A549 (cell line): ENCODE measurements around the gene TIGD1. TPM values are rescaled to one million over a fixed set of nuclear protein-coding genes. Genes with fewer than 3 reads are reported as not detected.

Experiments used
- ATAC-seq, 2 experiments: fragments of 200-7000 bp in 1 of 2; fragments of >200 bp in 1 of 2; cut with Nextera tagmentation in 1 of 2; cut with Tn5 transposase in 1 of 2; 3 replicates each; pipeline versions ENCODE4 v1.8.0 to v1.9.1; 2018 to 2020; ENCODE audit warnings: mild to moderate bottlenecking in 1 of 2, moderate library complexity in 1 of 2
- CTCF ChIA-PET: fragments of 300-600 bp; sonication (Branson Sonifier 250); formaldehyde crosslinking; extraction: SDS; loops from one replicate; lab custom pipeline; 2021; ENCODE audit warnings: antibody characterized with exemption, inconsistent platforms; lab: Yijun Ruan, JAX
- POLR2A ChIA-PET: fragments of 350-600 bp; formaldehyde crosslinking; extraction: SDS; loops from one replicate; lab custom pipeline; 2021; ENCODE audit warnings: antibody characterized with exemption, inconsistent platforms; lab: Yijun Ruan, JAX
- DNase-seq, 2 experiments: peaks; one replicate each; pipeline versions ENCODE4 v3.0.0 to v3.0.0-alpha.2; 2011 to 2016; ENCODE audit warnings: low read depth in 1 of 2, low spot score in 1 of 2
- FAIRE-seq: peaks from 2 replicates; lab custom pipeline; 2011; peaks lifted over from hg19 to GRCh38; lab: Jason Lieb, UNC
- H3K27ac ChIP-seq, 2 experiments: fragments of >200 bp; sonication (Bioruptor Twin); formaldehyde crosslinking; 3 replicates each; pipeline ENCODE4 v1.5.1; 2016 to 2017
- H3K4me1 ChIP-seq: fragments of >200 bp; sonication (Bioruptor Twin); formaldehyde crosslinking; 3 replicates; pipeline ENCODE4 v1.6.1; 2016
- H3K4me2 ChIP-seq: fragments of >200 bp; sonication (Bioruptor Twin); formaldehyde crosslinking; 3 replicates; pipeline ENCODE4 v1.6.1; 2016
- H3K4me3 ChIP-seq: fragments of >200 bp; sonication (Bioruptor Twin); formaldehyde crosslinking; 3 replicates; pipeline ENCODE4 v1.5.1; 2016
- H3K9me3 ChIP-seq: fragments of >200 bp; sonication (Bioruptor Twin); formaldehyde crosslinking; 3 replicates; pipeline ENCODE4 v1.6.1; 2016
- BHLHE40 ChIP-seq: IDR thresholded peaks from 2 replicates; pipeline ENCODE4 v1.6.1; 2012; ENCODE audit warnings: low read depth, low read length, inconsistent platforms
- CEBPB ChIP-seq, 2 experiments: fragments of >200 bp in 1 of 2; sonication (Bioruptor Twin) in 1 of 2; formaldehyde crosslinking in 1 of 2; IDR thresholded peaks; 2 replicates each; pipeline ENCODE4 v1.6.1; 2012 to 2016
- CHD2 ChIP-seq: fragments of 150-350 bp; IDR thresholded peaks from 2 replicates; pipeline ENCODE4 v1.6.1; 2014; ENCODE audit warnings: low read length; ENCODE audit not compliant: partially characterized antibody
- FOSL2 ChIP-seq, 2 experiments: fragments of 450-650 bp in 1 of 2; fragments of >200 bp in 1 of 2; sonication (Bioruptor Twin) in 1 of 2; formaldehyde crosslinking; IDR thresholded peaks; 2 replicates each; pipeline versions ENCODE4 v1.5.0 to v1.6.1; 2016 to 2020; ENCODE audit warnings: mild to moderate bottlenecking in 1 of 2, moderate library complexity in 1 of 2
- GATA3 ChIP-seq: IDR thresholded peaks from 2 replicates; pipeline ENCODE4 v1.6.1; 2012; ENCODE audit warnings: borderline replicate concordance
- HEYL ChIP-seq: fragments of 250-450 bp; sonication (Bioruptor Pico); IDR thresholded peaks from 2 replicates; pipeline ENCODE4 v1.8.0; 2021; ENCODE audit warnings: mild to moderate bottlenecking, moderate library complexity
- HOXB13 ChIP-seq: fragments of 250-450 bp; sonication (Bioruptor Pico); IDR thresholded peaks from 2 replicates; pipeline ENCODE4 v1.5.0; 2020; ENCODE audit warnings: low read depth, mild to moderate bottlenecking, moderate library complexity
- JUN ChIP-seq, 2 experiments: fragments of >200 bp; sonication (Bioruptor Twin); formaldehyde crosslinking; IDR thresholded peaks; 2 replicates in 1 of 2; 3 replicates in 1 of 2; pipeline ENCODE4 v1.6.1; 2016 to 2017
- KDM5A ChIP-seq: fragments of 200-600 bp; sonication (generic); IDR thresholded peaks from 2 replicates; pipeline ENCODE4 v1.6.1; 2016; ENCODE audit warnings: antibody characterized with exemption, mild to moderate bottlenecking
- MAZ ChIP-seq: fragments of 150-350 bp; IDR thresholded peaks from 2 replicates; pipeline ENCODE4 v1.6.1; 2014; ENCODE audit warnings: antibody characterized with exemption, low read depth, low read length, borderline replicate concordance
- MYC ChIP-seq: IDR thresholded peaks from 2 replicates; pipeline ENCODE4 v1.6.1; 2012; ENCODE audit warnings: mild to moderate bottlenecking, inconsistent platforms, low read length, improper control_type of control experiment, borderline replicate concordance
- PHF8 ChIP-seq: fragments of 200-600 bp; sonication (generic); IDR thresholded peaks from 2 replicates; pipeline ENCODE4 v1.6.1; 2016; ENCODE audit warnings: low read depth, mild to moderate bottlenecking, antibody characterized with exemption, moderate library complexity, borderline replicate concordance
- POLR2A ChIP-seq: IDR thresholded peaks from 2 replicates; pipeline ENCODE4 v1.6.1; 2012; ENCODE audit warnings: mild to moderate bottlenecking, low read length
- RCOR1 ChIP-seq: fragments of 150-350 bp; IDR thresholded peaks from 2 replicates; pipeline ENCODE4 v1.6.1; 2014; ENCODE audit warnings: antibody characterized with exemption, low read length, low read depth
- TFCP2L1 ChIP-seq: fragments of 250-450 bp; sonication (Bioruptor Pico); IDR thresholded peaks from 2 replicates; pipeline ENCODE4 v1.5.0; 2021; ENCODE audit warnings: mild to moderate bottlenecking
- TP53 ChIP-seq: fragments of 250-450 bp; sonication (Bioruptor Pico); IDR thresholded peaks from 2 replicates; pipeline ENCODE4 v1.5.0; 2021; ENCODE audit warnings: mild to moderate bottlenecking, moderate library complexity
- WGBS: methylation state at CpG from one replicate; pipeline ENCODE4 v1.1.6; 2017; ENCODE audit errors: missing lambda C conversion rate; 5-methylcytosine and 5-hydroxymethylcytosine counted together
- polyA minus RNA-seq: library from RNA; depleted of rRNA, polyadenylated mRNA; stranded (reverse); fragments of >200 nt; gene quantifications from 2 replicates; pipeline ENCODE4 v1.2.3, GENCODE V29; 2011; rRNA and poly(A)+ RNA removed
- polyA plus RNA-seq, 4 experiments: library from polyadenylated mRNA; depleted of rRNA in 3 of 4; stranded (reverse); fragments of >200 nt; fragmentation: RNase III in 1 of 4; extraction: RNeasy Plus Mini Kit Qiagen cat#74134 plus additional on column Dnase treatment in 1 of 4; gene quantifications; 2 replicates in 3 of 4; 3 replicates in 1 of 4; pipeline ENCODE4 v1.2.3, GENCODE V29; 2011 to 2017
- TF ChIP-seq, protein P1 (sequence below): fragments of >200 bp; sonication (Bioruptor Twin); formaldehyde crosslinking; IDR thresholded peaks from 3 replicates; pipeline ENCODE4 v1.6.1; 2016
- TF ChIP-seq, protein P2 (sequence below): fragments of 200-600 bp; sonication (generic); IDR thresholded peaks from 2 replicates; pipeline ENCODE4 v1.6.1; 2016; ENCODE audit warnings: antibody characterized with exemption, mild to moderate bottlenecking, moderate library complexity
- TF ChIP-seq, protein P3 (sequence below): IDR thresholded peaks from 2 replicates; pipeline ENCODE4 v1.6.1; 2012
- TF ChIP-seq, protein P4 (sequence below): fragments of 150-350 bp; IDR thresholded peaks from 2 replicates; pipeline ENCODE4 v1.6.1; 2014; ENCODE audit warnings: low read depth, mild to moderate bottlenecking, low read length
- TF ChIP-seq, protein P5 (sequence below): IDR thresholded peaks from 2 replicates; pipeline ENCODE4 v1.6.1; 2012
- TF ChIP-seq, protein P6 (sequence below): fragments of 250-450 bp; sonication (Bioruptor Pico); IDR thresholded peaks from 2 replicates; pipeline ENCODE4 v1.5.0; 2021; ENCODE audit warnings: mild to moderate bottlenecking, moderate library complexity, borderline replicate concordance
- TF ChIP-seq, protein P7 (sequence below): IDR thresholded peaks from 2 replicates; pipeline ENCODE4 v1.6.1; 2012; ENCODE audit warnings: low read depth, borderline replicate concordance

Gene TIGD1
- polyA plus RNA-seq (2011; rRNA removed) (7.4 and 10.5 TPM in 2 replicates), polyA plus RNA-seq (2017; fragmentation: RNase III; extraction: RNeasy Plus Mini Kit Qiagen cat#74134 plus additional on column Dnase treatment) (5.7 to 5.9 TPM (median 5.7 TPM) in 3 replicates), polyA minus RNA-seq (6.8 and 7.0 TPM in 2 replicates)
- 3.4 and 3.9 TPM in 2 replicates for polyA plus RNA-seq (2012; cell fraction: cytosol; rRNA removed)
- polyA plus RNA-seq (2012; cell fraction: nucleus; rRNA removed): 4.3 and 5.8 TPM in 2 replicates

DNA sequence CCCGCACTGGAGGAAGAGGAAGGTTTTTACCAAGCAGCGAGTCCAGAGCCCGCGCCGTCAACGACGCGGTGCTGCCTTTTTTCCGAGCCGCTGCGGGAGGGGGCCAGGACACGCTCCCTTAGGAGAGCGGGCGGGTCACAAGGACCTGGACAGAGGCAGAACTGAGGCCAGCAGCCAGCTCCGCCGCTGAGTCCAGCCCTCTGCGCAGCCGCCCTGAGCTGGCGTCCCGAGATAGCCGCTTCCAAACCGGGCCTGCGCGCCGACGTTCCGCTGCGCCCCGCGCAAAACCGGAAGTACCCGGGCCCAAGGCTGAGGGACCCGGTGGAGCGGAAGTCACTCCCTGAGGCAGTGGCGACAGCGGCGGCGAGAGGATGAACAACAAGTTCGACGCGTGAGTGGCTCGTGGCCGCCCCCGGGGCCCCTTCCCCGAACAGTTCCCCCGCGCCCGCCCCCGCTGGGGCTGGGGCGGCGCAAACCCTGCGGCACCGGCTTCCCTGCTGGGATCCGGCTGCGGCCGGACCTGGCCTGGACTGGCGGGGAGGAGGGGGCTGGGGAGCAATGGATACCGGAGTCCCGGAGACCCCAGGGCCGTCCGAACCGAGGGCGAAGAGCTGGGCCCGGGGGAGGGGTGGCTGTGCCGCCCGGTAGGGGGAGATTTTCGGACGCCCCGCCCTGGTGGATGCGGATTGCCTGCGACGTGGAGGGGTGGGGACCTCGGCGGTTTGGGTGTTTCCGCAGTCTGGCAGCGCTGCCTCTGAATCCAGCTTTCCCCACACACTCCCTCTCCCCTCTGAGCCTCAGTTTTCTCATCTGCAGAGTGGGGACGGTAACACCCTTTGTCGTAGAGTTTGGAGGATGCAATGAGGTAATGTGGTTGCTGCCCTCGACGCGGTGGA is at the start of gene TIGD1, which contains the start of gene EIF4E2:
Gene TIGD1, minus strand, starts transcription at position 204 of the 896 bp plus-strand sequence. CDS start 675 bp downstream, outside the sequence.
Gene EIF4E2, plus strand, starts transcription at position 336 of the 896 bp plus-strand sequence. Its CDS starts 36 bp downstream, at position 372.
- H3K27ac ChIP-seq: peak within 1 kb of the TSS; percentile 99
- ChIA-PET CTCF (interaction anchor here (0.7 to 1.4 kb wide), 2 partner anchors 17 to 43 kb away, joined by 3 to 7 read pairs; no protein-coding TSS in a partner anchor), POLR2A (interaction anchor here (0.7 to 1.5 kb wide), 7 partner anchors 11 to 55 kb away, joined by 3 to 13 read pairs (median 5); no protein-coding TSS in a partner anchor)
- H3K4me3 ChIP-seq: peak within 1 kb of the TSS; percentile 95
- peak within 1 kb of the TSS; percentile 78 for H3K4me2 ChIP-seq
- no peak for TF ChIP-seq MAZ
- TF ChIP-seq POLR2A: peak; percentile 91
- no peak for TF ChIP-seq HEYL (CRISPR knock-in tag)
- peak; percentile 28 for TF ChIP-seq CHD2
- TF ChIP-seq, protein P1, sequence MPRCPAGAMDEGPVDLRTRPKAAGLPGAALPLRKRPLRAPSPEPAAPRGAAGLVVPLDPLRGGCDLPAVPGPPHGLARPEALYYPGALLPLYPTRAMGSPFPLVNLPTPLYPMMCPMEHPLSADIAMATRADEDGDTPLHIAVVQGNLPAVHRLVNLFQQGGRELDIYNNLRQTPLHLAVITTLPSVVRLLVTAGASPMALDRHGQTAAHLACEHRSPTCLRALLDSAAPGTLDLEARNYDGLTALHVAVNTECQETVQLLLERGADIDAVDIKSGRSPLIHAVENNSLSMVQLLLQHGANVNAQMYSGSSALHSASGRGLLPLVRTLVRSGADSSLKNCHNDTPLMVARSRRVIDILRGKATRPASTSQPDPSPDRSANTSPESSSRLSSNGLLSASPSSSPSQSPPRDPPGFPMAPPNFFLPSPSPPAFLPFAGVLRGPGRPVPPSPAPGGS: peak; percentile 85; the same call in 2 of the 3 replicates
- peak; percentile 47; the same call in 1 of the 2 replicates for TF ChIP-seq KDM5A
- no peak for TF ChIP-seq CEBPB (IDR thresholded peaks at IDR 0.05)
- peak; percentile 86 to 97; a peak in 4 of 5 replicates for TF ChIP-seq JUN (IDR thresholded peaks at IDR 0.05)
- TF ChIP-seq FOSL2 (IDR thresholded peaks at IDR 0.05): no peak
- TF ChIP-seq FOSL2 (CRISPR knock-in tag; IDR thresholded peaks at IDR 0.05): peak; percentile 5; the same call in 1 of the 2 replicates
- TF ChIP-seq, protein P2, sequence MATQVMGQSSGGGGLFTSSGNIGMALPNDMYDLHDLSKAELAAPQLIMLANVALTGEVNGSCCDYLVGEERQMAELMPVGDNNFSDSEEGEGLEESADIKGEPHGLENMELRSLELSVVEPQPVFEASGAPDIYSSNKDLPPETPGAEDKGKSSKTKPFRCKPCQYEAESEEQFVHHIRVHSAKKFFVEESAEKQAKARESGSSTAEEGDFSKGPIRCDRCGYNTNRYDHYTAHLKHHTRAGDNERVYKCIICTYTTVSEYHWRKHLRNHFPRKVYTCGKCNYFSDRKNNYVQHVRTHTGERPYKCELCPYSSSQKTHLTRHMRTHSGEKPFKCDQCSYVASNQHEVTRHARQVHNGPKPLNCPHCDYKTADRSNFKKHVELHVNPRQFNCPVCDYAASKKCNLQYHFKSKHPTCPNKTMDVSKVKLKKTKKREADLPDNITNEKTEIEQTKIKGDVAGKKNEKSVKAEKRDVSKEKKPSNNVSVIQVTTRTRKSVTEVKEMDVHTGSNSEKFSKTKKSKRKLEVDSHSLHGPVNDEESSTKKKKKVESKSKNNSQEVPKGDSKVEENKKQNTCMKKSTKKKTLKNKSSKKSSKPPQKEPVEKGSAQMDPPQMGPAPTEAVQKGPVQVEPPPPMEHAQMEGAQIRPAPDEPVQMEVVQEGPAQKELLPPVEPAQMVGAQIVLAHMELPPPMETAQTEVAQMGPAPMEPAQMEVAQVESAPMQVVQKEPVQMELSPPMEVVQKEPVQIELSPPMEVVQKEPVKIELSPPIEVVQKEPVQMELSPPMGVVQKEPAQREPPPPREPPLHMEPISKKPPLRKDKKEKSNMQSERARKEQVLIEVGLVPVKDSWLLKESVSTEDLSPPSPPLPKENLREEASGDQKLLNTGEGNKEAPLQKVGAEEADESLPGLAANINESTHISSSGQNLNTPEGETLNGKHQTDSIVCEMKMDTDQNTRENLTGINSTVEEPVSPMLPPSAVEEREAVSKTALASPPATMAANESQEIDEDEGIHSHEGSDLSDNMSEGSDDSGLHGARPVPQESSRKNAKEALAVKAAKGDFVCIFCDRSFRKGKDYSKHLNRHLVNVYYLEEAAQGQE: peak; percentile 48; the same call in 1 of the 2 replicates
- TF ChIP-seq, protein P3, sequence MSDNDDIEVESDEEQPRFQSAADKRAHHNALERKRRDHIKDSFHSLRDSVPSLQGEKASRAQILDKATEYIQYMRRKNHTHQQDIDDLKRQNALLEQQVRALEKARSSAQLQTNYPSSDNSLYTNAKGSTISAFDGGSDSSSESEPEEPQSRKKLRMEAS: peak; percentile 89
- TF ChIP-seq, protein P4, sequence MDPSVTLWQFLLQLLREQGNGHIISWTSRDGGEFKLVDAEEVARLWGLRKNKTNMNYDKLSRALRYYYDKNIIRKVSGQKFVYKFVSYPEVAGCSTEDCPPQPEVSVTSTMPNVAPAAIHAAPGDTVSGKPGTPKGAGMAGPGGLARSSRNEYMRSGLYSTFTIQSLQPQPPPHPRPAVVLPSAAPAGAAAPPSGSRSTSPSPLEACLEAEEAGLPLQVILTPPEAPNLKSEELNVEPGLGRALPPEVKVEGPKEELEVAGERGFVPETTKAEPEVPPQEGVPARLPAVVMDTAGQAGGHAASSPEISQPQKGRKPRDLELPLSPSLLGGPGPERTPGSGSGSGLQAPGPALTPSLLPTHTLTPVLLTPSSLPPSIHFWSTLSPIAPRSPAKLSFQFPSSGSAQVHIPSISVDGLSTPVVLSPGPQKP: 0 out of 2 replicates have a peak, but pooled peaks have one; percentile 36
- TF ChIP-seq, protein P5, sequence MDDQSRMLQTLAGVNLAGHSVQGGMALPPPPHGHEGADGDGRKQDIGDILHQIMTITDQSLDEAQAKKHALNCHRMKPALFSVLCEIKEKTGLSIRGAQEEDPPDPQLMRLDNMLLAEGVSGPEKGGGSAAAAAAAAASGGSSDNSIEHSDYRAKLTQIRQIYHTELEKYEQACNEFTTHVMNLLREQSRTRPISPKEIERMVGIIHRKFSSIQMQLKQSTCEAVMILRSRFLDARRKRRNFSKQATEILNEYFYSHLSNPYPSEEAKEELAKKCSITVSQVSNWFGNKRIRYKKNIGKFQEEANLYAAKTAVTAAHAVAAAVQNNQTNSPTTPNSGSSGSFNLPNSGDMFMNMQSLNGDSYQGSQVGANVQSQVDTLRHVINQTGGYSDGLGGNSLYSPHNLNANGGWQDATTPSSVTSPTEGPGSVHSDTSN: 0 out of 2 replicates have a peak, but pooled peaks have one; percentile 54
- peak; percentile 75; the same call in 1 of the 2 replicates for TF ChIP-seq RCOR1
- no peak for TF ChIP-seq HOXB13 (CRISPR knock-in tag)
- TF ChIP-seq MYC: peak; percentile 19; the same call in 1 of the 2 replicates
- TF ChIP-seq TFCP2L1 (CRISPR knock-in tag): no peak
- TF ChIP-seq, protein P6, sequence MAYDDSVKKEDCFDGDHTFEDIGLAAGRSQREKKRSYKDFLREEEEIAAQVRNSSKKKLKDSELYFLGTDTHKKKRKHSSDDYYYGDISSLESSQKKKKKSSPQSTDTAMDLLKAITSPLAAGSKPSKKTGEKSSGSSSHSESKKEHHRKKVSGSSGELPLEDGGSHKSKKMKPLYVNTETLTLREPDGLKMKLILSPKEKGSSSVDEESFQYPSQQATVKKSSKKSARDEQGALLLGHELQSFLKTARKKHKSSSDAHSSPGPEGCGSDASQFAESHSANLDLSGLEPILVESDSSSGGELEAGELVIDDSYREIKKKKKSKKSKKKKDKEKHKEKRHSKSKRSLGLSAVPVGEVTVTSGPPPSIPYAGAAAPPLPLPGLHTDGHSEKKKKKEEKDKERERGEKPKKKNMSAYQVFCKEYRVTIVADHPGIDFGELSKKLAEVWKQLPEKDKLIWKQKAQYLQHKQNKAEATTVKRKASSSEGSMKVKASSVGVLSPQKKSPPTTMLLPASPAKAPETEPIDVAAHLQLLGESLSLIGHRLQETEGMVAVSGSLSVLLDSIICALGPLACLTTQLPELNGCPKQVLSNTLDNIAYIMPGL: peak; percentile 79; the same call in 1 of the 2 replicates
- TF ChIP-seq PHF8: peak; percentile 79
- peak; percentile 38; the same call in 1 of the 2 replicates for TF ChIP-seq TP53 (CRISPR knock-in tag)
- TF ChIP-seq, protein P7, sequence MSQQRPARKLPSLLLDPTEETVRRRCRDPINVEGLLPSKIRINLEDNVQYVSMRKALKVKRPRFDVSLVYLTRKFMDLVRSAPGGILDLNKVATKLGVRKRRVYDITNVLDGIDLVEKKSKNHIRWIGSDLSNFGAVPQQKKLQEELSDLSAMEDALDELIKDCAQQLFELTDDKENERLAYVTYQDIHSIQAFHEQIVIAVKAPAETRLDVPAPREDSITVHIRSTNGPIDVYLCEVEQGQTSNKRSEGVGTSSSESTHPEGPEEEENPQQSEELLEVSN: peak; percentile 88
- 0 out of 2 replicates have a peak, but pooled peaks have one; percentile 25 for TF ChIP-seq BHLHE40
- peak; percentile 45; the same call in 1 of the 2 replicates for TF ChIP-seq GATA3
- peak; percentile 96 to 98 for ATAC-seq
- FAIRE-seq: no peak
- whole genome bisulfite sequencing: 2% methylated on average over 27 of the region's 81 CpGs
- H3K4me1 ChIP-seq: peaks cover 5% of the 10 kb centered on the region; the same call in 2 of the 3 replicates
- H3K9me3 ChIP-seq: no peaks in the 10 kb centered on the region
- DNase-seq: peak; percentile 95 to 98
